HG03045 (cell line): ENCODE data around the gene DIS3.
"Not testable (repeated sequence)": the region's sequence is repeated elsewhere in the genome, so short reads cannot be mapped to it uniquely, and the experiment has no call there.

Source experiments
- ATAC-seq: cut with Tn5 transposase; IDR thresholded peaks from one replicate; pipeline ENCODE4 v1.9.1; 2021; ENCODE audit warnings: mild to moderate bottlenecking, moderate library complexity; ENCODE audit not compliant: unreplicated experiment

DIS3 gene

GRCh38 chr13:72781451-72782439 lies at the start of gene DIS3, which contains the start of gene PIBF1:
Gene DIS3, minus strand, starts transcription at chr13:72781900. Its CDS starts 68 bp downstream, at chr13:72781832.
Gene PIBF1, plus strand, starts transcription at chr13:72782133. Its CDS starts 1,337 bp downstream, at chr13:72783470.
- peak; percentile 97 for ATAC-seq

GRCh38 chr13:72823724-72824123 lies 42.0 kb upstream of the DIS3 start:
- ATAC-seq: no peak

- ATAC-seq: no peak
These were observed 41.4 kb upstream of the DIS3 start for GRCh38 chr13:72823081-72823480.

- no peak for ATAC-seq
These were observed 39.2 kb upstream of the DIS3 start for GRCh38 chr13:72820898-72821279.

- ATAC-seq: no peak
These were observed 38.6 kb upstream of the DIS3 start for GRCh38 chr13:72820156-72820897.

- no peak for ATAC-seq
These were observed 27.3 kb upstream of the DIS3 start for GRCh38 chr13:72808917-72809500.

GRCh38 chr13:72806514-72806913 lies 24.8 kb upstream of the DIS3 start:
- ATAC-seq: not testable (repeated sequence)

GRCh38 chr13:72805676-72806346 lies 24.1 kb upstream of the DIS3 start:
- ATAC-seq: no peak

- no peak for ATAC-seq
These were observed 22.6 kb upstream of the DIS3 start for GRCh38 chr13:72804301-72804700.

- no peak for ATAC-seq
These were observed 17.1 kb upstream of the DIS3 start for GRCh38 chr13:72798817-72799216.

- ATAC-seq: no peak
These were observed 10.9 kb upstream of the DIS3 start for GRCh38 chr13:72792640-72793039.

GRCh38 chr13:72788831-72789230 lies 7.1 kb upstream of the DIS3 start:
- ATAC-seq: no peak

- not testable (repeated sequence) for ATAC-seq
These were observed 3.0 kb upstream of the DIS3 start for GRCh38 chr13:72784679-72785078.

- no peak for ATAC-seq
These were observed 1.0 kb upstream of the DIS3 start for GRCh38 chr13:72782717-72783116.

GRCh38 chr13:72774019-72774418 lies 7.7 kb downstream of the DIS3 start:
- ATAC-seq: no peak

- ATAC-seq: no peak
These were observed 18.3 kb downstream of the DIS3 start for GRCh38 chr13:72763411-72763810.

- ATAC-seq: no peak
These were observed 21.5 kb downstream of the DIS3 start for GRCh38 chr13:72760189-72760588.

- ATAC-seq: no peak
These were observed 23.7 kb downstream of the DIS3 start for GRCh38 chr13:72757792-72758535.

- no peak for ATAC-seq
These were observed 27.6 kb downstream of the DIS3 start for GRCh38 chr13:72754111-72754510.

GRCh38 chr13:72751220-72751619 lies 30.5 kb downstream of the DIS3 start:
- no peak for ATAC-seq
